HFF-Myc (cell line): ENCODE results near the gene LRCOL1.

ENCODE experiments used
- DNase-seq: peaks from one replicate; pipeline ENCODE4 v3.0.0-alpha.2; 2011; ENCODE audit warnings: low read depth; ENCODE audit errors: extremely low read depth
- H3K4me3 ChIP-seq: replicated peaks from 2 replicates; pipeline ENCODE4 v1.5.1; 2011; ENCODE audit warnings: low read depth, mild to moderate bottlenecking, control low read depth, low read length
- CTCF ChIP-seq: IDR thresholded peaks from 2 replicates; pipeline ENCODE4 v1.5.1; 2012; ENCODE audit warnings: mild to moderate bottlenecking, low read depth, low read length, control low read depth; ENCODE audit errors: missing control alignments

Gene LRCOL1

GRCh38 chr12:132610051-132610759 is at the start of gene LRCOL1:
Gene LRCOL1 (minus strand): TSS chr12:132610582. CDS start chr12:132606251, 4,331 bp downstream.
- no peak for TF ChIP-seq CTCF
- no peak for DNase-seq
- H3K4me3 ChIP-seq, result peak within 1 kb of the TSS; percentile 16; the same call in 1 of the 2 replicates

- no peak for DNase-seq
- no peak overlapping the region for H3K4me3 ChIP-seq
- no peak for TF ChIP-seq CTCF
Observed at GRCh38 chr12:132660052-132660451, 49.7 kb upstream of the LRCOL1 start.

GRCh38 chr12:132659146-132659545 is 48.8 kb upstream of the LRCOL1 start:
- no peak for TF ChIP-seq CTCF
- DNase-seq, result no peak
- H3K4me3 ChIP-seq, result no peak overlapping the region

GRCh38 chr12:132658149-132658894 is 47.9 kb upstream of the LRCOL1 start:
- DNase-seq, result no peak
- H3K4me3 ChIP-seq, result no peak overlapping the region
- no peak for TF ChIP-seq CTCF

GRCh38 chr12:132657004-132657727 is 46.8 kb upstream of the LRCOL1 start:
- no peak for TF ChIP-seq CTCF
- no peak for DNase-seq
- no peak overlapping the region for H3K4me3 ChIP-seq

GRCh38 chr12:132653567-132654290 is 43.3 kb upstream of the LRCOL1 start:
- H3K4me3 ChIP-seq, result no peak overlapping the region
- no peak for TF ChIP-seq CTCF
- DNase-seq, result no peak
